ENCODE data around the gene RC3H1.
"Not testable (repeated sequence)": the region's sequence is repeated elsewhere in the genome, so short reads cannot be mapped to it uniquely, and the experiment has no call there.

Gene RC3H1

GRCh38 chr1:173930541-173930940 lies 91.6 kb downstream of the RC3H1 start:
- DNase-seq, result not testable (repeated sequence)

GRCh38 chr1:173925306-173926242 lies 96.6 kb downstream of the RC3H1 start:
- DNase-seq, result no peak

- no peak for DNase-seq
These were observed 101.3 kb downstream of the RC3H1 start for GRCh38 chr1:173920861-173921260.

DNA sequence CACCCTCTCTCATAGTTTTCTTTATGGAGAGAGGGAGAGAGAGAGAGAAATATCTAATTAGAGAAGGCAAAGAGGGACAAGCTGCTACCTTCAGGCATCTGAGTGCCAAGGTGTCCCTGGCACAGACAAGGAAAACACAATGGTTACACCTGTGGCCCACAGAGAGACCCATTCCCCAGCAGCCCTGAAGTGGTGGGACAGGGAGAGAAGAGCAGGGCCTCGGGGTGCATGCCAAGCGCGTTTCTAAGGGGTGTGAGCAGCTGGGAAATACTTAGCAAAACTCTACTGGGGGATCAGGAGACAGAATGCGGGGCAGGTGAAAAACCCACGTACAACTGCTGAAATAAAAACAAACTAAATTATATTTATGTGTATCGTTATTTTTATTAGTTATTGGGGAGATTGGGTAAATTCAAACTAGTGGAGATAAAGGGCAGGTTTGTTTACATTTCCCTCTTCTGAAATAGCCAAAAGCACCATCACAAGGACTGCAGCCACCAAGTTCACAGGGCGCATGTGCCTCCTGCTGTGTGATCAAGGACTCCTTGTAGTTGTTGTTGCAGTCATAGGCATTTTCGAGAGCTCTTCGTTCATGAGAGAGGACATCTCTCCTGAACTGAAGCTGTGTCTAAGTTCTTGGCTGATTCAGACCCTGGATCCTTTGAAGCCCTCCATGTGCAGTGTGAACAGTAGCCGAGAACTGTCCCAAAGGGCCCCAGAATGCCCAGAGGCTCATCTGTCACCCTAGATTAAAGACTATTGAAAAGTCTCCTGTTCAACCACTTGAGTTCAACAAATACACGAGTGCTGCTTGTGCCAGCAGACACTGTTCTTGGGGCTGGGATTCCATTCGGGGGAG lies 104.3 kb downstream of the RC3H1 start:
- DNase-seq, result no peak

DNA sequence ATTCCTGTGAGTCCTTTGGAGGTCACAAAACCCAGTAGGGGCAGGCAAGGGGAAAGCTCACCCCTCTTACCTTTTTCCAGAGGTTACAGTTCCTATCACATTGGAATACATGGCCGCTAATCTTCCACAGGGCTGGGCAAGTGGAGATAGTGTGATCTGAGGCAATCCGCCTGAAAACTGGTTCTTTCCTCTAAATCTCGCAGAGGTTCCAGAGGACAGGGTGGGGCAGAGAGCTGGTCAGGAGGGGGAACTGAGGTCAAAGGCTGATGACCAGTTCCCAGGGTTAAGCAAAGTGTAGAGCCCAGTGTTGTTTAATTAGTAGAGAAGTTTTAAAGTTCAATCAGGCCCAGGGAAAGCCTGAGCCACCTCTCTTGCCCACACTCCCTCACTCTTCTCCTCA lies 105.0 kb downstream of the RC3H1 start, which contains the start of gene SERPINC1:
Gene SERPINC1, minus strand, starts transcription at position 179 of the 400 bp plus-strand sequence. Its CDS starts 68 bp downstream, at position 111.
- DNase-seq, result no peak

GRCh38 chr1:173916667-173917066 lies 105.5 kb downstream of the RC3H1 start:
- DNase-seq, result no peak

DNA sequence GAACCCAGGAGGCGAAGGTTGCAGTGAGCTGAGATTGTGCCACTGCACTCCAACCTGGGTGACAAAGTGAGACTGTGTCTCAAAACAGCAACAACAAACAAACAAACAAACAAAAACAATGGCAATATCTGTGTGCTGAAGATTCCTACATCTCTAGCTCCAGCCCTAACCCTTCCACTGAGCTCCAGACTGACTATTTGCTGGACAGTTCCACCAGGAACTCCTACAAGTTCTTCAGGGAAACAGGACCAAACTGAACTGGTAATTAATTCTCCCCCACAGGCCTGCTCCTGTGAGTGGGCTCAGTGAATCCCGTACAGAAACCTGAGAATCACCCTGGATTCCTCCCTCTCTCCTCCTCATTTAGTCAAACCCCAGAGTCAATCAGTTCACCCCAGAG lies 106.6 kb downstream of the RC3H1 start:
- no peak for DNase-seq

- no peak for DNase-seq
These were observed 107.7 kb downstream of the RC3H1 start for GRCh38 chr1:173914366-173914871.

- no peak for DNase-seq
These were observed 109.0 kb downstream of the RC3H1 start for GRCh38 chr1:173913111-173913510.

GRCh38 chr1:173903827-173904531 lies 118.2 kb downstream of the RC3H1 start:
- no peak for DNase-seq

DNA sequence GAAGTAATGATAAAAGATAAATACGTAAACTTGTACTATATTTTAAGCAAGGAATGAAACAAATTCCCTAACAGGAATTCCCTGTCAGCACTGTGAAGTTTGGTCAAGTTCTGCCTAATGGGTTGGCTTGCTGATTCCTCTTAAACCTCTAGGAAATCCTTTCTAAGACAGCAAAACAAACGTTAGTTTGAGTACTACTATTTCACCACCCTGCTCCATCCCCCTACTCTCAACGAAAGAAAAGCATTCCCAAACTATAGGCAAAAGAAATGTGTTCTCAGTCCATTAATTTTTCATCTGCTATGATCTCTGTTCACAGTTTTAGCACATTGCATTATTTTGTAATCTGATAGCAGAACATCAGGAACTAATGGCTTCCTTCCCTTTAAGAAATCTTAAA lies 121.2 kb downstream of the RC3H1 start:
- DNase-seq, result no peak

- DNase-seq, result no peak
These were observed 121.7 kb downstream of the RC3H1 start for GRCh38 chr1:173900427-173900826.

DNA sequence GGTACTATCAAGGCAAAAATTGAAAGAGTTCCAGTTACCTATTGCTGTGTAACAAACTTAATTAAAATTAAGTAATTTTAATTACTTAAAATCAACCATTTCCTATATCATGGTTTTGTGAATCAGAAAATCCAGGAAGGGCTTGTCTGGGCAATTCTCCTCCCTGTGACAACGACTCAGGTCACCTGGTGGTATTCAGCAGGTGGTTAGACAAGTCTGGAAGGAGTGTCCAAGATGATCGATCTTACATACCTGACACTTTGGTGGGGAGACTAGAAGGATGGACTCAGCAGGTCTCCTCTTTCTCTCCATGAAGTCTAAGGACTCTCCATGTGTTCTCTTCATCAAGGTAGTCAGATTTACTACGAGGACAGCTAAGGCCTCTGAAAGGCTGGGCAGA lies 128.0 kb downstream of the RC3H1 start:
- DNase-seq, result no peak

DNA sequence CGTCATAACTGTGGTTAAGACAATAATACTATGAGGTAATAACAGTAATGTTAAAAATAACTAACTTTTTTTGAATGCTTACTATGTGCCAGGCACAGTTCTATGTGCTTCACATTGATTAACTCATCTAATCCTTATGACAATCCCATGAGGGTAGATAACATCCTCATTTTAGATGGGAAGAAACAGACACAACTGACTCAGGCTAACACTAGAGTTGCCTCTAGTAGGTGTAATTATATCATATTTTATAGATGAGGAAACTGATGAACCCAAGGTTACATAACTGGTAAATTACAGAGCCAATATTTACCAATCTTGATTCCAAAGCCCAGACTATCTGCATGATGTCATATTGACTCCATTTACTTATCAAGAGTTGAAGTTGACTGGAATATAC lies 128.5 kb downstream of the RC3H1 start:
- no peak for DNase-seq

GRCh38 chr1:173889885-173890284 lies 132.3 kb downstream of the RC3H1 start:
- DNase-seq, result no peak

DNA sequence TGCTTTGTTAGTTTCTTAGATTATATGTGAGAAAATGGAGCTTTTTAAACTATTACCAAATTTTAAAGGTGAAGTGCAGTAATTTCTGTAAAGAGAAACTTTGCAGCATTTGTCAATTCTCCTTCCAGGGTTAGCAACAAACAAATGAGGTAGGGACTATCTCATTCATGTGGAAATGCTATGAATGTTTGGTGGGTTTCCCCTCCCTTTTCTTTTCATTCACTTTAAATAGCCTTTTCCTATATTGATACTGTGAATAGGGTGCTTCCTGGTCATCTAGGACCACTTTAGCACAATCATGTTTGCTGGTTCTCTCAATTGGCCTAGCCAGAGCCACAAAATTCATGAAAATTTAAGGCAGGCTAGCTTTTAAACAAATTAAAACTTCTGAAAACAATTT lies 133.4 kb downstream of the RC3H1 start:
- DNase-seq, result no peak

DNA sequence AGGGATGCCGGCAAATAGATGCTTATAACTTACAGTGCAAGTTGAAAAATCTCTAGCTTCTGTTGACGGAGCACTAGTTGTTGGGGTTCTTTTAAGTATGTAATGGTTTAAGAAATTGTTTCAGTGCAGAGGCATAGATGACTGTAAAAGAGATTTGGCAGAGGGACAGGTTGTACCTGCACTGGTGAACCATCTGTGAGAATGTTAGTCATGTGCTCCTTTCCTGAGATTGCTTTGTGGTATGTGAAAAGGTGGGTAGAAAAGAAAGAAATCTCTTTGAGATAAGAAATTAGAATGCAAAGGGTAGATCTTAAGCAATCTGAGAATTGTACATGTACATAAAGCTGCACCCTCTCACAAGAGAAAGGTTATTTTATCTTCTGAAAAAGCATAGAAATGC lies 134.5 kb downstream of the RC3H1 start:
- no peak for DNase-seq

- DNase-seq, result no peak
These were observed 135.2 kb downstream of the RC3H1 start for GRCh38 chr1:173886746-173887611.

DNA sequence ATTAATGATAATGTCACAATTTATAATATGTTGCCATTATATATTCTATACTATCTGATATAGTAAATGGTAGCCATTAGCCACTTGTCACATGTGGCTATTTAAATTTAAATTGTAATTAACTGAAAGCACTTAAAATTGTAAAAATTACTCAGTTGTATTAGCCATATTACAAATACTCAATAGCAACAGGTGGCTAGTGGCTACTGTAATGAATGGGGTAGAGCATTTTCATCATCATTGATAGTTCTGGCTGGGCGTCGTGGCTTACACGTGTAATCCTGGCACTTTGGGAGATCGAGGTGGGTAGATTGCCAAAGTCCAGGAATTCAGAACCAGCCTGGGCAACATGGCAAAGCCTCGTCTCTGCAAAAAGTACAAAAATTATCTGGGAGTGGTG lies 137.5 kb downstream of the RC3H1 start:
- DNase-seq, result no peak

Data from SHP77 treated with DMSO at 0.1 percent for 48 hours (cell line).